HUES6 (cell line): Measurements from ENCODE around the gene NDUFAB1.
"Not testable (repeated sequence)": the region's sequence is repeated elsewhere in the genome, so short reads cannot be mapped to it uniquely, and the experiment has no call there.

Experiments used
- H3K27ac ChIP-seq: 2 replicates; pipeline ENCODE4 v1.7.0; 2013; ENCODE audit warnings: low read depth, mild to moderate bottlenecking, low read length, inconsistent platforms
- H3K27me3 ChIP-seq: 2 replicates; pipeline ENCODE4 v1.6.1; 2013; ENCODE audit warnings: low read length; ENCODE audit not compliant: control insufficient read depth, insufficient read depth
- H3K36me3 ChIP-seq: 2 replicates; pipeline ENCODE4 v1.6.1; 2013; ENCODE audit warnings: low read length; ENCODE audit not compliant: control insufficient read depth, insufficient read depth
- H3K4me1 ChIP-seq: 2 replicates; pipeline ENCODE4 v1.6.1; 2013; ENCODE audit warnings: low read length; ENCODE audit not compliant: control insufficient read depth, insufficient read depth
- H3K4me3 ChIP-seq: 2 replicates; pipeline ENCODE4 v1.5.1; 2013; ENCODE audit warnings: low read depth, low read length
- H3K9ac ChIP-seq: one replicate; pipeline ENCODE4 v1.6.1; 2013; ENCODE audit warnings: mild to moderate bottlenecking, low read length
- H3K9me3 ChIP-seq: 2 replicates; pipeline ENCODE4 v1.6.1; 2013; ENCODE audit warnings: low read depth, low read length; ENCODE audit not compliant: control insufficient read depth, insufficient read depth

The NDUFAB1 gene

GRCh38 chr16:23552161-23552560 is 44.0 kb downstream of the NDUFAB1 start:
- Histone ChIP-seq H3K27me3 (no peaks in the 10 kb centered on the region), H3K36me3 (peaks cover 62% of the 10 kb centered on the region), H3K9me3 (no peaks in the 10 kb centered on the region), H3K27ac (no peak overlapping the region), H3K4me1 (no peaks in the 10 kb centered on the region), H3K4me3 (no peak overlapping the region), H3K9ac (no peak overlapping the region)

DNA sequence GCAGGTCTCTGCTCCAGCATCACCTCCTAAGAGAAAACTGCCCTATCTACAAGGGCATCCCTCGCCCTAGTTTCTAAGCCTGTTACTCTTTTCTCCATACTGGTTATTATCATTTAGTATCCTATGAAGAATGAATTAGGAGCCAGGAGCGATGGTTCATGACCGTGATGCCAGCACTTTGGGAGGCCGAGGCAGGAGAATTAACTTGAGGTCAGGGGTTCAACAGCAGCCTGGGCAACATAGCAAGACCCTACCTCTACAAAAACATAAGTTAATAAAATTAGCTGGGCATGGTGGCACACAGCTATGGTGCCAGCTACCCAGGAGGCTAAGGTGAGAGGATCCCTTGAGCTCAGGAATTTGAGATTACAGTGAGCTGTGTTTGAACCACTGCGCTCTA is 46.2 kb downstream of the NDUFAB1 start:
- H3K27me3 ChIP-seq = no peaks in the 10 kb centered on the region
- H3K27ac ChIP-seq = no peak overlapping the region
- H3K9ac ChIP-seq = no peak overlapping the region
- H3K4me3 ChIP-seq = no peak overlapping the region
- H3K9me3 ChIP-seq = no peaks in the 10 kb centered on the region
- H3K4me1 ChIP-seq = no peaks in the 10 kb centered on the region
- peaks cover 80% of the 10 kb centered on the region for H3K36me3 ChIP-seq

DNA sequence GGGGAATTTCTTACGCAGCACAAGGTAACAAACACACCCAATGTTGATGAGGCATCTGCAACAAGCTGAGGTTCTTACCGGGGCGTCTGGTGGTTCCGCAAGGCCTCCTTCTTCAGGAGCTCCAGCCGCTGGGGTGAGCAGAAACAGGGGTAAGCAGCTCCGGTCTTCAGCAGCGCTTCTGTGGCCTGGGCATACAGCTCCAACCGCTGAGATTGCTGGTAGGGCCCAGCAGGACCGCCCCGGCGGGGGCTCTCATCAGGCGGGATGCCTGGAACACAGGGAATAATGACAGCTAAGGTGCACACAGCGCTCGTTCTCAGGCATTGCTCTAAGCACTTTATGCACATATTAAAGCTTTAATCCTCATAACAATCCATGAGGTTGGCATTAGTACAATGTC is 51.7 kb downstream of the NDUFAB1 start:
- H3K4me1 ChIP-seq = no peaks in the 10 kb centered on the region
- no peaks in the 10 kb centered on the region for H3K9me3 ChIP-seq
- no peak overlapping the region for H3K4me3 ChIP-seq
- peaks cover 85% of the 10 kb centered on the region for H3K36me3 ChIP-seq
- no peaks in the 10 kb centered on the region for H3K27me3 ChIP-seq
- no peak overlapping the region for H3K9ac ChIP-seq
- no peak overlapping the region for H3K27ac ChIP-seq

GRCh38 chr16:23540817-23541178 is 55.3 kb downstream of the NDUFAB1 start:
- H3K9me3 ChIP-seq, H3K4me1 ChIP-seq, H3K4me3 ChIP-seq, H3K27ac ChIP-seq, H3K9ac ChIP-seq, H3K27me3 ChIP-seq: not testable (repeated sequence)
- H3K36me3 ChIP-seq = peaks cover 90% of the 10 kb centered on the region

DNA sequence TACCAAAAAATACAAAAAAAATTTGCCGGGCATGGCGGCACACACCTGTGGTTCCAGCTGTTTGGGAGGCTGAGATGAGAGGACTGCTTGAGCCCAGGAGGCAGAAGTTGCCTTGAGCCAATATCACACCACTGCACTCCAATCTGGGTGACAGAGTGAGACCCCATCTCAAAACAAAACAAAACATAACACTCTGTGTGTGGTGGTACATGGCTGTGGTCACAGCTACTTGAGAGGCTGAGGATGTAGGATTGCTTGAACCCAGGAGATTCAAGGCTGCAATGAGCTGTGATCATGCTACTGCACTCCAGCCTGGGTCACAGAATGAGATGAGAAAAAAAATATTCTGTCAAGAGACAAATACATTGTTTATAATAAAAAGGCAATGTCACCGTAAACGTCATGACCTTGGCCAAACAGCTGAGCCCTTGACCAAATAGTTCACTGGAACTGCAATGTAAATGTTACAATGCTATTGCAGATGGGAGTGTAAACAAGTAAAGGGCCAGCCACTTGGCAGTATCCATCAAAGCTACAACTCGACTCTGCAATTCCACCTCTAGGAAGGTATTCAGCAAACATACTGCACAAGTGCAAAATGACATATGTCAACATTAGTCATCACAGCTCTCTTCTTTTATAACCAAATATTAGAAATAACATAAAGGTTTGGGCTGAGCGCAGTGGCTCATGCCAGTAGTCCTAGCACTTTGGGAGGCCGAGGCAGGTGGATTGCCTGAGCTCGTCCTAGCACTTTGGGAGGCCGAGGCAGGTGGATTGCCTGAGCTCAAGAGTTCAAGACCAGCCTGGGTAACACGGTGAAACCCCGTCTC is 55.9 kb downstream of the NDUFAB1 start:
- Histone ChIP-seq H3K4me3 (no peak overlapping the region), H3K4me1 (no peaks in the 10 kb centered on the region), H3K27ac (no peak overlapping the region), H3K27me3 (no peaks in the 10 kb centered on the region), H3K9me3 (no peaks in the 10 kb centered on the region), H3K36me3 (peaks cover 90% of the 10 kb centered on the region), H3K9ac (no peak overlapping the region)

- no peak overlapping the region for H3K4me3 ChIP-seq
- no peaks in the 10 kb centered on the region for H3K4me1 ChIP-seq
- peak overlapping the region; percentile 80; the same call in 1 of the 2 replicates for H3K27ac ChIP-seq
- H3K27me3 ChIP-seq = no peaks in the 10 kb centered on the region
- no peak overlapping the region for H3K9ac ChIP-seq
- H3K36me3 ChIP-seq = peaks cover 91% of the 10 kb centered on the region
- H3K9me3 ChIP-seq = no peaks in the 10 kb centered on the region
Observed at GRCh38 chr16:23538919-23539278, 57.2 kb downstream of the NDUFAB1 start.

- Histone ChIP-seq H3K27ac (no peak overlapping the region), H3K4me1 (no peaks in the 10 kb centered on the region), H3K4me3 (no peak overlapping the region), H3K36me3 (peaks cover 91% of the 10 kb centered on the region), H3K9ac (no peak overlapping the region), H3K9me3 (no peaks in the 10 kb centered on the region), H3K27me3 (no peaks in the 10 kb centered on the region)
Observed at GRCh38 chr16:23537390-23537789, 58.7 kb downstream of the NDUFAB1 start.

- H3K4me3 ChIP-seq = no peak overlapping the region
- H3K36me3 ChIP-seq = peaks cover 92% of the 10 kb centered on the region
- H3K4me1 ChIP-seq = no peaks in the 10 kb centered on the region
- no peak overlapping the region for H3K9ac ChIP-seq
- no peaks in the 10 kb centered on the region for H3K9me3 ChIP-seq
- no peaks in the 10 kb centered on the region for H3K27me3 ChIP-seq
- no peak overlapping the region for H3K27ac ChIP-seq
Observed at GRCh38 chr16:23535901-23536300, 60.2 kb downstream of the NDUFAB1 start.

DNA sequence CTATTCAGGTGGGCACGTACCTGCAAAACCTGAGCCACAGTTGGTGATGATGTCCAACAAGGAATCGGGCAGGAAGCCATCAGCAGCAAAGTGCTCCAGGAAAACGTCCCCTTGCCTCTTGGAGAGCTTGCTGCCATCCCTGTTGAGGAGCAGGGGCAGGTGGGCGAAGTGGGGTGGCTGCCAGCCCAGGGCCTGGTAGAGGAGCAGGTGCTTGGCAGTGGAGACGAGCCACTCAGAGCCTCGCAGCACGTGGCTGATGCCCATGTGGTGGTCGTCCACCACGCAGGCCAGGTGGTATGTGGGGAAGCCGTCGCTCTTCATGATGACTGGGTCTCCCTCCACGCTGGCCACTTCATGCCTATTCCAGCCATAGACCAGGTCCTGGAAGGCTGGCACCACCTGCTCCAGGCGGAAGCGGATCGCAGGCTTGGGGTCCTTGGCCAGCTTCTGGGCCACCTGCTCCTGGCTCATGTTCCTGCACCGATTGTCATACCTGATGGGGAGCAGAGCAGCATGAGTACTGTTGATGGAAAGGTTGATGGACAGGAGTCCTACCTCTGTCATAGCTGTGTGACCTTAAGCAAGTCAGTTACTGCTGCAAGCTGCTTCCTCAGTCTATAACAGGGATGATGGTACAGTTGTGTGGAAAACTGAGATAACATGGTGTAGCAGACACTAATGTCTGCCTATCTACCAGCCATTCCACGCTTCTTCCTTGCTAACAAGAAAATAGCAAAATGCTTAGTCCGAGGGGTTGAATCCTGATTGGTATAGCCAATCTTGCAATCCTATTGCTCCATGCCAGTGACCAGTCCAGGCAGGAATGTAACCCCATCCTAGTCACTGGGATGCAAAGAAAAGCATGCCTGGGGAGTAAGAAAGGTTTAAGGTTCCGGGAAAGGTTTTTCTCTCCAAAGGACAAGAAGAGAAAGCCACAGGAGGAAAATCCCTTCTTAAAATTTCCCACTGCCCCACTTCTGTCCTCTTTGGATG is 61.0 kb downstream of the NDUFAB1 start:
- H3K36me3 ChIP-seq = peaks cover 91% of the 10 kb centered on the region
- H3K27ac ChIP-seq = no peak overlapping the region
- H3K4me1 ChIP-seq = no peaks in the 10 kb centered on the region
- H3K9ac ChIP-seq = no peak overlapping the region
- H3K9me3 ChIP-seq = no peaks in the 10 kb centered on the region
- H3K4me3 ChIP-seq = no peak overlapping the region
- no peaks in the 10 kb centered on the region for H3K27me3 ChIP-seq

- no peak overlapping the region for H3K9ac ChIP-seq
- H3K9me3 ChIP-seq = no peaks in the 10 kb centered on the region
- H3K36me3 ChIP-seq = peaks cover 92% of the 10 kb centered on the region
- no peak overlapping the region for H3K4me3 ChIP-seq
- no peaks in the 10 kb centered on the region for H3K27me3 ChIP-seq
- H3K27ac ChIP-seq = no peak overlapping the region
- H3K4me1 ChIP-seq = no peaks in the 10 kb centered on the region
Observed at GRCh38 chr16:23532448-23532847, 63.7 kb downstream of the NDUFAB1 start.
